ENCODE measurements around the gene SPOCK2.
"Not testable (repeated sequence)": the region's sequence is repeated elsewhere in the genome, so short reads cannot be mapped to it uniquely, and the experiment has no call there.

Gene SPOCK2, protein sequence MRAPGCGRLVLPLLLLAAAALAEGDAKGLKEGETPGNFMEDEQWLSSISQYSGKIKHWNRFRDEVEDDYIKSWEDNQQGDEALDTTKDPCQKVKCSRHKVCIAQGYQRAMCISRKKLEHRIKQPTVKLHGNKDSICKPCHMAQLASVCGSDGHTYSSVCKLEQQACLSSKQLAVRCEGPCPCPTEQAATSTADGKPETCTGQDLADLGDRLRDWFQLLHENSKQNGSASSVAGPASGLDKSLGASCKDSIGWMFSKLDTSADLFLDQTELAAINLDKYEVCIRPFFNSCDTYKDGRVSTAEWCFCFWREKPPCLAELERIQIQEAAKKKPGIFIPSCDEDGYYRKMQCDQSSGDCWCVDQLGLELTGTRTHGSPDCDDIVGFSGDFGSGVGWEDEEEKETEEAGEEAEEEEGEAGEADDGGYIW

GRCh38 chr10:72087969-72088888, at the start of gene SPOCK2:
Gene SPOCK2 (minus strand): TSS chr10:72088551. CDS start chr10:72088328, 223 bp downstream.
- no peak for FAIRE-seq

DNA sequence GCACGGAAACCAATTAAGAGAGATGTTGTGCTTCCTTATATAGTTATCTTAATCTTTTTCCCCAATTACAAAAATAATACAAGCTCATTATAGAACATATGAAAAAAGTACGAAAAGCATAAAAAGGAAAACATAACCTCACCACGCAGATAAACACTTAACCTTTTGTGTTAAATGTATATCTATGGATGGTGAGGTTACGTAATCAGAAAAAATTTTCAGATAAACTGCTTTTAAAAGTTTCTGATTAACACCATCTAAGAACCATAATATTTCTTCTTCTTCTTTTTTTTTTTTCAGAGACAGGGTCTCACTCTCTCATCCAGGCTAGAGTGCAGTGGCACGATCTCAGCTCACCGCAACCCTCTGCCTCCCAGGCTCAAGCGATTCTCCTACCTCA, 49.2 kb upstream of the SPOCK2 start:
- FAIRE-seq = no peak

DNA sequence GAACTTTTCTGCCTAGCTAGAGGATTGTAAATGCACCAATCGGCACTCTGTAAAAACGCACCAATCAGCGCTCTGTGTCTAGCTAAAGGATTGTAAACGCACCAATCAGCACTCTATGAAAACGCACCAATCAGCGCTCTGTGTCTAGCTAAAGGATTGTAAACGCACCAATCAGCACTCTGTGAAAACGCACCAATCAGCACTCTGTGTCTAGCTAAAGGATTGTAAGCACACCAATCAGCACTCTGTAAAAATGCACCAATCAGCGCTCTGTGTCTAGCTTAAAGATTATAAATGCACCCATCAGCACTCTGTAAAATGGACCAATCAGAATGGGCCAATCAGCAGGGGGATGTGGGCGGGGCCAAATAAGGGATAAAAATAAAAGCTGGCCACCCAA, 47.9 kb upstream of the SPOCK2 start:
- FAIRE-seq = not testable (repeated sequence)

- FAIRE-seq = no peak
Measured at GRCh38 chr10:72134785-72135767, 46.7 kb upstream of the SPOCK2 start.

DNA sequence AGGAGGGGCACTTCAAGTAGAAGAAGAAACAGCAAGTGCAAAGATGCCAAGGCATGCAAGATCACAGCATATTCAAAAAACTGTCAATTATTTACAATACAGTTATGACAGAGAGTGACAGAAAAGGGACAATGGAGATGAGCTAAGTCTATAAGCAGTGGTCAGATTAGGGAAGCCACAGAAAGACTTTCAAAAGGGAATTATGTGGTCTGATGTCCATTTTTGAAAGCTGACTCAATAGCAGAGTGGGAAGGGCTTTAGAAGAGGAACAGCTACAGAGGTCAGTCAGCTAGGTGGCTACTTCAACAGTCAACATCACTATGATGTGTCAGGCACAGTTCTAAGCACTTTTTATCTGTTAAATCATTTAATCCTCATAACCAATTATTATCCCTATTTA, 45.2 kb upstream of the SPOCK2 start:
- no peak for FAIRE-seq

GRCh38 chr10:72132854-72133253, 44.5 kb upstream of the SPOCK2 start:
- no peak for FAIRE-seq

GRCh38 chr10:72127571-72127970, 39.2 kb upstream of the SPOCK2 start:
- FAIRE-seq = no peak

DNA sequence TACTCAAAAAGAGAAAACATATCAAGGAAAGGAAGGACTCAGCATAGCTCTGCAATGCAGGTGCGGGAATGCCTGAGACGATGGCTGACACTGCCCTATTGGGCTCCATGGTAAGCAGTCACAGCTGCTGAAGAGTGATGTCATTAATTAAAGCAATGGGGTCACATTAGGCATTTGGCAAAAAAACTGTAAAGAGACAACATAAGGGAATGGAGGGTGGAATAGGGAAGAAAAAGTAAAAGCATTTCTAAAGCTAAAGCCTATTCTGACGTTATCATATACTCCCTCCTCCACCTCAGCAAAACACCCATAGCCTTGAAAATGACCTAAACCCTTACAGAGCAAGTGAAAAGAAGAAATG, 38.5 kb upstream of the SPOCK2 start:
- no peak for FAIRE-seq

DNA sequence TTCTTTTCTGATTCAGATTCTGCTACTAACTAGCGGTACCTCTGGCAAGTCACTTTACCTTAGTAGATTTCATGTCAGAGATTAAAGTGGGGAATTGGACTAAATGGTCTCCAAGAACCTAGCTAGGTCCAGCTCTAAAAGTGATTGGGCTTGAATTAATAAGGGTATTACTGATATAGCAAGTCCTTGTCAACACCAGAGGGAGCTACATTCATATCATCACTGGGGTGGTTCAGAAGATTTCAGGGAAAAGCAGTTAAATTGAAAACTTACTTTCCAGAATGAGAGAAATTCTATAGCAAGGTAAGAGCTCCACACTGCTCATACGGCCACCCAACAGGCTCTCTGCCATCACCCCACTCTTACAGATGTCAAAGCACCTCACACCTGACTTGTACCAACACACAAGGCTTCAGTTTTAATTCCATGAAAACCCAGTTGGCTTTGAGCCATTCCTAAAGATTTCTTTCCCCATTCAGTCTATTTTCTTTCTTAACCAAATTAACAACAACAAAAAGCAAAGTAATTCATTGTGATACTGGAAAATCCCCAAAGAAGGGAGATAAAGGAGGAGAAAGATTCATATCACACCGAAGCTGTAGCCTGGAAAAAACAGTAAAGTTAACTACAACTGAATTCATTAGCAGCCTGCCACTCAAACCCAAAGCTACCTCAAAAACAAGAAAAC, 38.0 kb upstream of the SPOCK2 start:
- FAIRE-seq = peak; percentile 82

- no peak for FAIRE-seq
Measured at GRCh38 chr10:72124989-72125388, 36.6 kb upstream of the SPOCK2 start.

DNA sequence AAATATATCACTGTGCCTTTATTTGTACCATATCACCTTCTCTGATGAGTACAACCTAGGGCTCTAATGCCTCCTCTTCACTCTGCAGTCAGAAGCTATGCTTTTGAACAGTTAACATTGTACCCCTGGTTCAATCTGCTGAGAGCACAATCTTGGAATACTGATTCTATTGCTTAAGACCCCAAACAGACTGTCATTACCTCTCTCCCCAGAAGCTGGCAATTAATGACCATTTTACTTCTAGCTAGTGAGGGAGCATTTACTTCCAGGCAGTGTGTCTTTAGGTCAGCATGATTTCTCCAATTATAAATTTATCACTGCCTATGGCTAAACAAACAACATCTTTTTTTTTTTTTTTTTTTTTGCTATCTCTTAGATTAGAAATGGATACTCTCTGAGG, 36.0 kb upstream of the SPOCK2 start:
- no peak for FAIRE-seq

GRCh38 chr10:72123616-72124015, 35.3 kb upstream of the SPOCK2 start:
- FAIRE-seq = no peak

GRCh38 chr10:72122221-72122620, 33.9 kb upstream of the SPOCK2 start:
- FAIRE-seq = no peak

- no peak for FAIRE-seq
Measured at GRCh38 chr10:72121389-72121788, 33.0 kb upstream of the SPOCK2 start.

DNA sequence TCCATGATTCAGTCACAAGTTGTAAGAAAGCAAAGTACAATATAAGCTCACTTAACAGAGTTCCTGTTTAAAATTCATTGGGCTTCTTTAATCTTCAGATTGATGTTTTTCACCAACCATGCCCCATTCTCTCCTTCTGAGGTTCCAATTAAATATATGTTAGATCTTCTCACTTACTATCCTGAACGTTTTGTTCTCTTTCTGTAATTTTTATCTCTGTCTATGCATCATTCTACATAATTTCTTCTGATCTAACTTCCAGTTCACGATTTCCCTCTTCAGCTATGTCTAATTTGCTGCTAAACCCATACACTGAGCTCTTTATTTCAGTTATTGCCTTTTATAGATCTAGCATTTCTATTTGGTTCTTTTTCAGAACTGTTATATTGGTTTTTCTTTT, 28.0 kb upstream of the SPOCK2 start:
- no peak for FAIRE-seq

DNA sequence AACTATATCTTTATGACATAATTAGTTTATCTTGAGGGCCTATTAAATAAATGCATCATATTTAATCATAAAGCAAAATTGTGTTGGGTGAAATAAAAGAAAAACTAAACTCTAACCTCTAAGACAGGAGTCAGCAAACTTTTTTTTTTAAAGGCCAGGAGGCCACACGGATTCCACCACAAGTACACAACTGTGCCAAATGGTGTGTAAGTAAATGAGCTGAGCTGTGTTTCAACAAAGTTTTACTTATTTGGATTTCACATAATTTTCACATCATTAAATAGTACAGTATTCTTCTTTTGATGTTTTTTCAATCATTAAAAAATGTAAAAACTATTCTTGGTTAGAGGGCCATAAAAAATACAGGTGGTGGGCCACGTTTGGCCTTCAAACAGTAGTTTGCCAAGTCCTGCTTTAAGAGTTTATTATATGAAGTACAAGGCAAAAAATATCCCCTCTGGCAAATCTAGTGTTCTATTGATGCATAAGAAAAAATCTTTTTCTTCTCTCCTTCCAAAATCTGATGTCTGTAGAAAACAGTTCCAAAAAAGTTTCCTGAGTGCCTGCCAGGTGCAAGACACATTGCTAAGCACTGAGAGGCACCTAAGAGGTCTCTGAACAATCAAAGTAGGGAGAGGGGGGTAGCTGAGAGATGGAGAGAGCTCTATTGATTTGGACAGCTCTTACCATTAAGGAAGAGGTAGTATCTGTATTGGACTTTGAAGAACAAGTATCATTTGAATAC, 26.5 kb upstream of the SPOCK2 start:
- no peak for FAIRE-seq

GRCh38 chr10:72110673-72111401, 22.5 kb upstream of the SPOCK2 start:
- FAIRE-seq = no peak

- no peak for FAIRE-seq
Measured at GRCh38 chr10:72109636-72110157, 21.3 kb upstream of the SPOCK2 start.

GRCh38 chr10:72108830-72109635, 20.7 kb upstream of the SPOCK2 start:
- no peak for FAIRE-seq

- not testable (repeated sequence) for FAIRE-seq
Measured at GRCh38 chr10:72108004-72108370, 19.6 kb upstream of the SPOCK2 start.

Measured in G401.6 (cell line).